ENCODE data around the gene HOXA11. TPM values are rescaled to one million over a fixed set of nuclear protein-coding genes. Genes with fewer than 3 reads are reported as not detected.

The HOXA11 gene
- total and polyA plus RNA-seq, 2 of the 4 experiments (the other 2 are of a cell fraction), result 0.05 TPM; not detected in 1

DNA sequence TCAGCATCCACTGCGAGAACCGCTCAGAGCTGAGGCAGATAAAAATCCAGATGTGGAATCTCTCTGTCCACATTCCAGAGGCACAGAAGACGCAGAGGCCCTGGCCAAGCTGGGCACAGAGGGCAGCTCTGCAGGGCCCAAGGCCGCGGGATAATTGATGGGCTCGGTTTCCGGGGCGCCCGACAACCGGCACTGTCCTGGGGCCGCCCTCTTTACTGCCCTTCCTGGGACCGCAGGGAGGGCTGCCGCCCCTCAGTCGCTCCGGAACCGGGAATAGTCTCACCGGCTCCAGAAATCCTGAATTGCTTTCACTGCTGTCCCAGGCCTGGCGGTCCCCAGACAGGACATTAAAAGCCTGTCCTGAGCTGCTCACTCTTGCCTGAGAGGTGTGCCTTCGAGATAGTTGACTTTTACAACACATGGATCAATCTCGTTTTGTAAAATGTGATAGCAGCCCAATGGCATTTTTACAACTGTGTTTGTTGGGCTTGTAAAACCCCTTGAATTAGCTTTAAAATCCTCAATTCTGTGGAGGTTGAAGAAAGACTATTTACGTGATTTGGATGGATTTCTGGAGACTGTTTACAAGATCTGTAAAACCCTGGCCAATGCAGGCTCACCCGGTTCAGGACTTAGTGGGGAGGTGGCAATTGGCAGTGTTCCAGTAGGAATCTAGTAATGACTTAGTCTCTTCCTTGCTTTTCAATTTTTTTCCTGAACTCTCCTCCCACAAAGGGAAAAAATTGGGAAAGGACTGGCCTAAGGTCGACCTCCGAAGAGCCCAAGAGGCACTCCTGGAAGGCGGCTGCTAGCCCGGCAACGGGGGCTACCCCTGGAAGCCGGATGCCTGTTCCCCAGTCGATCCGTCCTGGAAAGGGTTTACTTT lies 36.0 kb downstream of the HOXA11 start (continued):
- TF ChIP-seq CHD1 (IDR thresholded peaks at IDR 0.05; ENCODE audit: low read depth, low read length) (no peak), MXI1 (IDR thresholded peaks at IDR 0.05; ENCODE audit: borderline replicate concordance, low read depth, low read length) (no peak), CEBPB (IDR thresholded peaks at IDR 0.05; ENCODE audit: low read depth, low read length) (no peak), POLR2A (IDR thresholded peaks at IDR 0.05; ENCODE audit: low read depth, low read length) (no peak)

All from IMR-90 (cell line).